ENCODE results near the gene OGDH. TPM values are rescaled to one million over a fixed set of nuclear protein-coding genes. Genes with fewer than 3 reads are reported as not detected.

Gene OGDH
- total RNA-seq, 4 donors from 2014 or later, result 88.3 to 246 (median 217) TPM

GRCh38 chr7:44740055-44740454, 133.6 kb downstream of the OGDH start:
- DNase-seq, result no peak
- TF ChIP-seq POLR2A (IDR thresholded peaks at IDR 0.05) (no peak), CTCF (IDR thresholded peaks at IDR 0.05) (no peak)
- Histone ChIP-seq H3K4me1 (no peaks in the 10 kb centered on the region), H3K9me3 (no peaks in the 10 kb centered on the region), H3K27me3 (no peaks in the 10 kb centered on the region), H3K36me3 (no peaks in the 10 kb centered on the region), H3K4me3 (no peak overlapping the region), H3K27ac (no peak overlapping the region)

GRCh38 chr7:44743750-44744149, 137.3 kb downstream of the OGDH start:
- no peak overlapping the region for H3K27ac ChIP-seq
- no peaks in the 10 kb centered on the region for H3K36me3 ChIP-seq

GRCh38 chr7:44748045-44748947, 141.9 kb downstream of the OGDH start, which contains the start of gene ZMIZ2:
TSS of gene ZMIZ2 (plus strand) at chr7:44748847. CDS start at chr7:44756250, 7,403 bp downstream.
- peak; percentile 93 to 96 (median 96) for DNase-seq
- TF ChIP-seq POLR2A (IDR thresholded peaks at IDR 0.05) (peak; percentile 49 to 63), CTCF (IDR thresholded peaks at IDR 0.05) (peak in 1 of 6 experiments; percentile 9)
- H3K9me3 ChIP-seq, result no peaks in the 10 kb centered on the region
- no peaks in the 10 kb centered on the region for H3K36me3 ChIP-seq
- peak within 1 kb of the TSS; percentile 85 to 99 (median 94) for H3K4me3 ChIP-seq
- H3K27me3 ChIP-seq, result no peaks in the 10 kb centered on the region
- peaks cover 0 to 27% (median 21%) of the 10 kb centered on the region in 4 donors for H3K4me1 ChIP-seq
- H3K27ac ChIP-seq, result peak within 1 kb of the TSS; percentile 99 to 100 (median 100)

More at GRCh38 chr7:44743750-44744149, 137.3 kb downstream of the OGDH start:
- H3K4me1 ChIP-seq, result peaks cover 0 to 3% (median 0%) of the 10 kb centered on the region in 4 donors
- no peaks in the 10 kb centered on the region for H3K9me3 ChIP-seq
- no peak overlapping the region for H3K4me3 ChIP-seq
- TF ChIP-seq POLR2A (IDR thresholded peaks at IDR 0.05) (no peak), CTCF (IDR thresholded peaks at IDR 0.05) (no peak)
- H3K27me3 ChIP-seq, result no peaks in the 10 kb centered on the region
- DNase-seq, result no peak

GRCh38 chr7:44748948-44749731, 142.7 kb downstream of the OGDH start:
- TF ChIP-seq CTCF (IDR thresholded peaks at IDR 0.05) (no peak), POLR2A (IDR thresholded peaks at IDR 0.05) (no peak)
- H3K9me3 ChIP-seq, result no peaks in the 10 kb centered on the region
- peak overlapping the region; percentile 99 to 100 (median 100) for H3K27ac ChIP-seq
- no peaks in the 10 kb centered on the region for H3K27me3 ChIP-seq
- H3K4me1 ChIP-seq, result peaks cover 0 to 30% (median 21%) of the 10 kb centered on the region in 4 donors
- peak in 1 of 3 donors; percentile 73 for DNase-seq
- H3K4me3 ChIP-seq, result peak overlapping the region; percentile 85 to 99 (median 94)
- H3K36me3 ChIP-seq, result no peaks in the 10 kb centered on the region

GRCh38 chr7:44749992-44750391, 143.6 kb downstream of the OGDH start:
- Histone ChIP-seq H3K36me3 (no peaks in the 10 kb centered on the region), H3K27me3 (no peaks in the 10 kb centered on the region), H3K9me3 (no peaks in the 10 kb centered on the region), H3K27ac (peak overlapping the region in 2 of 4 donors; percentile 99), H3K4me3 (peak overlapping the region in 3 of 4 donors; percentile 85 to 99 (median 98)), H3K4me1 (peaks cover 0 to 30% (median 23%) of the 10 kb centered on the region in 4 donors)
- TF ChIP-seq CTCF (IDR thresholded peaks at IDR 0.05) (no peak), POLR2A (IDR thresholded peaks at IDR 0.05) (no peak)
- no peak for DNase-seq

Measured in Peyer's patch (tissue), 4 donors.